H1 (cell line): ENCODE data around the gene LRP11. TPM values are rescaled to one million over a fixed set of nuclear protein-coding genes. Genes with fewer than 3 reads are reported as not detected.

Experiments
- CTCF ChIA-PET: fragments of 300-600 bp; sonication (Branson Sonifier 250); formaldehyde crosslinking; loops from one replicate; lab custom pipeline; 2021; ENCODE audit not compliant: partially characterized antibody; lab: Charles Lee
- POLR2A ChIA-PET: fragments of 300-600 bp; sonication (Branson Sonifier 250); formaldehyde crosslinking; loops from one replicate; lab custom pipeline; 2021; ENCODE audit warnings: inconsistent platforms; ENCODE audit not compliant: partially characterized antibody; lab: Charles Lee
- DNase-seq, 2 experiments: peaks; one replicate each; pipeline versions ENCODE4 v3.0.0 to v3.0.0-alpha.2; 2010 to 2022; ENCODE audit warnings: low spot score in 2 of 2, low read depth in 1 of 2, mixed read lengths in 1 of 2
- FAIRE-seq: peaks from 2 replicates; lab custom pipeline; 2011; peaks lifted over from hg19 to GRCh38; lab: Jason Lieb, UNC
- H2AFZ ChIP-seq: 2 replicates; pipeline ENCODE4 v1.8.1; 2012; ENCODE audit warnings: low read length, inconsistent platforms
- H2AK5ac ChIP-seq: 2 replicates; pipeline ENCODE4 v1.6.1; 2013; ENCODE audit warnings: low read depth, low read length
- H2BK120ac ChIP-seq: replicated peaks from 2 replicates; pipeline ENCODE3; 2013; ENCODE audit warnings: low read depth, low read length, inconsistent platforms
- H2BK12ac ChIP-seq: 2 replicates; pipeline ENCODE4 v1.6.1; 2013; ENCODE audit warnings: low read depth, low read length
- H2BK15ac ChIP-seq: 2 replicates; pipeline ENCODE4 v1.6.1; 2013; ENCODE audit warnings: low read length
- H2BK20ac ChIP-seq: 2 replicates; pipeline ENCODE4 v1.6.1; 2013; ENCODE audit warnings: low read length
- H2BK5ac ChIP-seq: 2 replicates; pipeline ENCODE4 v1.6.1; 2013; ENCODE audit warnings: low read depth, low read length
- H3K14ac ChIP-seq: 2 replicates; pipeline ENCODE4 v1.6.1; 2013; ENCODE audit warnings: inconsistent platforms; ENCODE audit not compliant: insufficient read length
- H3K18ac ChIP-seq: 2 replicates; pipeline ENCODE4 v1.6.1; 2013; ENCODE audit warnings: low read length; ENCODE audit errors: extremely low read depth
- H3K23ac ChIP-seq: 2 replicates; pipeline ENCODE4 v1.6.1; 2013; ENCODE audit warnings: inconsistent platforms; ENCODE audit not compliant: insufficient read length
- H3K23me2 ChIP-seq: 2 replicates; pipeline ENCODE4 v1.6.1; 2013; ENCODE audit warnings: low read depth, low read length
- H3K27ac ChIP-seq: 2 replicates; pipeline ENCODE4 v1.6.1; 2011; ENCODE audit warnings: low read depth, low read length, inconsistent platforms
- H3K27me3 ChIP-seq, 4 experiments: replicated peaks in 1 of 4; 1 replicate in 1 of 4; 2 replicates in 3 of 4; pipeline versions ENCODE4 v1.6.1 to v1.8.1; 2011 to 2013; ENCODE audit warnings: low read length in 3 of 4, mild to moderate bottlenecking in 3 of 4, inconsistent platforms in 2 of 4, mixed read lengths in 2 of 4, moderate library complexity in 1 of 4; ENCODE audit not compliant: control insufficient read depth in 3 of 4, insufficient read depth in 3 of 4; ENCODE audit errors: extremely low read depth in 1 of 4
- H3K36me3 ChIP-seq, 4 experiments: 2 replicates each; pipeline versions ENCODE4 v1.6.1 to v1.8.1; 2011 to 2013; ENCODE audit warnings: mild to moderate bottlenecking in 4 of 4, low read length in 3 of 4, moderate library complexity in 2 of 4, control low read depth in 1 of 4, inconsistent platforms in 1 of 4; ENCODE audit not compliant: insufficient read depth in 4 of 4, control insufficient read depth in 2 of 4
- H3K4ac ChIP-seq: replicated peaks from 2 replicates; pipeline ENCODE3; 2013; ENCODE audit warnings: low read length, low read depth, mixed read lengths, inconsistent platforms; ENCODE audit not compliant: insufficient read length
- H3K4me1 ChIP-seq, 4 experiments: replicated peaks in 1 of 4; 1 replicate in 1 of 4; 2 replicates in 3 of 4; pipeline versions ENCODE4 v1.6.1 to v1.8.1; 2011 to 2013; ENCODE audit warnings: low read length in 3 of 4, inconsistent platforms in 2 of 4, mixed read lengths in 1 of 4; ENCODE audit not compliant: insufficient read depth in 4 of 4, control insufficient read depth in 3 of 4
- H3K4me2 ChIP-seq, 2 experiments: 2 replicates each; pipeline versions ENCODE4 v1.6.1 to v1.8.1; 2011 to 2013; ENCODE audit warnings: low read depth in 2 of 2, low read length in 2 of 2, control low read depth in 1 of 2, inconsistent platforms in 1 of 2, mild to moderate bottlenecking in 1 of 2; ENCODE audit not compliant: insufficient read depth in 1 of 2
- H3K4me3 ChIP-seq, 4 experiments: fragments of 200-600, 300-600 bp in 1 of 4; sonication (generic), shearing (Covaris generic), sonication (Bioruptor Twin) in 1 of 4; 2 replicates each; pipeline versions ENCODE4 v1.5.1 to v1.8.1; 2011 to 2016; ENCODE audit warnings: low read length in 4 of 4, low read depth in 3 of 4, control low read depth in 2 of 4, inconsistent platforms in 2 of 4, mild to moderate bottlenecking in 2 of 4, mixed read lengths in 1 of 4, moderate library complexity in 1 of 4; ENCODE audit not compliant: insufficient read depth in 2 of 4; ENCODE audit errors: extremely low read depth in 1 of 4
- H3K56ac ChIP-seq: replicated peaks from 2 replicates; pipeline ENCODE3; 2013; ENCODE audit warnings: low read depth, mild to moderate bottlenecking, mixed read lengths, low read length, inconsistent platforms; ENCODE audit not compliant: insufficient read length
- H3K79me1 ChIP-seq: 2 replicates; pipeline ENCODE4 v1.6.1; 2013; ENCODE audit warnings: low read depth, low read length, control low read depth
- H3K79me2 ChIP-seq, 2 experiments: 2 replicates each; pipeline versions ENCODE4 v1.6.1 to v1.8.1; 2012 to 2013; ENCODE audit warnings: low read length in 2 of 2, mild to moderate bottlenecking in 2 of 2, inconsistent platforms in 1 of 2; ENCODE audit not compliant: insufficient read depth in 2 of 2, control insufficient read depth in 1 of 2
- H3K9ac ChIP-seq, 4 experiments: replicated peaks in 1 of 4; 1 replicate in 1 of 4; 2 replicates in 3 of 4; pipeline versions ENCODE4 v1.6.1 to v1.8.1; 2011 to 2013; ENCODE audit warnings: low read depth in 3 of 4, low read length in 3 of 4, control low read depth in 2 of 4, mild to moderate bottlenecking in 2 of 4, moderate library complexity in 2 of 4, inconsistent platforms in 1 of 4; ENCODE audit errors: extremely low read depth in 1 of 4
- H3K9me3 ChIP-seq, 2 experiments: 2 replicates each; pipeline versions ENCODE4 v1.6.1 to v1.8.1; 2012 to 2013; ENCODE audit warnings: mild to moderate bottlenecking in 2 of 2, moderate library complexity in 2 of 2, control low read depth in 1 of 2, inconsistent platforms in 1 of 2, low read depth in 1 of 2, low read length in 1 of 2, mixed read lengths in 1 of 2; ENCODE audit not compliant: insufficient read depth in 2 of 2
- H4K20me1 ChIP-seq, 2 experiments: replicated peaks in 1 of 2; 2 replicates each; pipeline versions ENCODE3 to v1.8.1; 2011 to 2013; ENCODE audit warnings: inconsistent platforms in 2 of 2, low read length in 2 of 2, mild to moderate bottlenecking in 1 of 2; ENCODE audit not compliant: insufficient read depth in 2 of 2, control insufficient read depth in 1 of 2
- H4K5ac ChIP-seq: 2 replicates; pipeline ENCODE4 v1.6.1; 2013; ENCODE audit warnings: low read length, low read depth, mixed read lengths, inconsistent platforms; ENCODE audit not compliant: insufficient read length
- H4K8ac ChIP-seq: 2 replicates; pipeline ENCODE4 v1.8.0; 2013; ENCODE audit warnings: mild to moderate bottlenecking, moderate library complexity, low read length, inconsistent platforms; ENCODE audit not compliant: insufficient read depth; ENCODE audit errors: extremely low read depth
- H4K91ac ChIP-seq: replicated peaks from 2 replicates; pipeline ENCODE3; 2013; ENCODE audit warnings: low read length, mixed read lengths, inconsistent platforms; ENCODE audit not compliant: insufficient read length
- CHD1 ChIP-seq: IDR thresholded peaks from 2 replicates; pipeline ENCODE4 v1.6.1; 2012; ENCODE audit warnings: low read depth, low read length, improper control_type of control experiment
- POLR2AphosphoS5 ChIP-seq: IDR thresholded peaks from 2 replicates; pipeline ENCODE4 v1.6.1; 2011; ENCODE audit warnings: low read depth, low read length
- SUZ12 ChIP-seq: fragments of 200-600 bp; sonication (generic); IDR thresholded peaks from 2 replicates; pipeline ENCODE4 v1.6.1; 2012; ENCODE audit warnings: mild to moderate bottlenecking, inconsistent platforms, low read length, moderate library complexity, mixed read lengths
- TBP ChIP-seq: IDR thresholded peaks from 2 replicates; pipeline ENCODE4 v1.6.1; 2011; ENCODE audit warnings: low read depth, low read length, improper control_type of control experiment
- WGBS, 2 experiments: shearing (Covaris generic) in 1 of 2; methylation state at CpG; one replicate each; pipeline versions ENCODE4 v1.1.6 to v1.1.7; 2013 to 2015; ENCODE audit warnings: low lambda C conversion rate in 2 of 2, mixed read lengths in 2 of 2, inconsistent platforms in 1 of 2, low coverage in 1 of 2, missing lambda C conversion rate in 1 of 2; ENCODE audit not compliant: insufficient replicate concordance in 2 of 2, insufficient coverage in 1 of 2, insufficient read length in 1 of 2; ENCODE audit errors: extremely low coverage in 1 of 2, missing lambda C conversion rate in 1 of 2; 5-methylcytosine and 5-hydroxymethylcytosine counted together
- polyA plus RNA-seq, 7 experiments: library from polyadenylated mRNA; depleted of rRNA in 3 of 7; stranded (reverse) in 5 of 7; unstranded in 2 of 7; fragments of >200 nt in 5 of 7; fragments of 200-250 nt in 2 of 7; gene quantifications; 1 replicate in 5 of 7; 2 replicates in 1 of 7; 4 replicates in 1 of 7; pipeline versions ENCODE4 v1.2.1 to v1.2.3, GENCODE V29; 2011 to 2013; ENCODE audit warnings: missing spikeins in 2 of 7, mixed read lengths in 2 of 7
- total RNA-seq: library from RNA; stranded (reverse); fragmentation: NEBNext Ultra II Directional; extraction: Animal tissue kit (Norgen Biotek cat#: 25700); gene quantifications from 2 replicates; pipeline ENCODE4 v1.2.1, GENCODE V29; 2021
- TF ChIP-seq, protein P1 (sequence below): IDR thresholded peaks from 2 replicates; pipeline ENCODE4 v1.6.1; 2011; ENCODE audit warnings: low read depth, mild to moderate bottlenecking, low read length; ENCODE audit not compliant: insufficient read depth
- TF ChIP-seq, protein P2 (sequence below): IDR thresholded peaks from 2 replicates; pipeline ENCODE4 v1.6.1; 2012; ENCODE audit warnings: inconsistent platforms

LRP11 gene
- total and polyA plus RNA-seq, 2 of the 8 experiments (the other 6 are each of a cell fraction or from before 2014, with no cell fraction given): 11.0 to 20.0 TPM

DNA sequence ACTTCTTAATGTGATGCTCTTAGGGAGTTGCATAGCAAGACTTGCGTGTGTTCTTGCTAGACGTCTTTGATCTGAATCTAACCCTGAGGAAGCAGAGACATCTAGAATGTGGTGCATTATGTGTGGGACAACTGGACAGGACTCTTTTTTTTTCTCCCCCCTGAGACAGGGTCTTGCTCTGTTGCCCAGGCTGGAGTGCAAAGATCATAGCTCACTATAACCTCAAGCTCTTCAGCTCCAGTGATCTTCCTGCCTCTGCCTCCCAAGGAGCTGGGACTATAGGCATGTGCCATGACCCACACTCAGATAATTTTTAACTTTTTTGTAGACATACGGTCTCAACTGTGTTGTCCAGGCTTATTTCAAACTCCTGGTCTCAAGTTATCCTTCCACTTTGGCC is 80.6 kb downstream of the LRP11 start:
- H4K20me1 ChIP-seq: no peaks in the 10 kb centered on the region
- WGBS, 2 experiments: 92% methylated on average over 3 of the region's 3 CpGs; no CpG with 5 or more reads in 1 of the 2 experiments
- TF ChIP-seq SUZ12: no peak
- no peak for TF ChIP-seq POLR2AphosphoS5
- no peak for TF ChIP-seq TBP
- TF ChIP-seq, protein P1, sequence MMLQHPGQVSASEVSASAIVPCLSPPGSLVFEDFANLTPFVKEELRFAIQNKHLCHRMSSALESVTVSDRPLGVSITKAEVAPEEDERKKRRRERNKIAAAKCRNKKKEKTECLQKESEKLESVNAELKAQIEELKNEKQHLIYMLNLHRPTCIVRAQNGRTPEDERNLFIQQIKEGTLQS: no peak
- TF ChIP-seq CHD1: no peak
- TF ChIP-seq, protein P2, sequence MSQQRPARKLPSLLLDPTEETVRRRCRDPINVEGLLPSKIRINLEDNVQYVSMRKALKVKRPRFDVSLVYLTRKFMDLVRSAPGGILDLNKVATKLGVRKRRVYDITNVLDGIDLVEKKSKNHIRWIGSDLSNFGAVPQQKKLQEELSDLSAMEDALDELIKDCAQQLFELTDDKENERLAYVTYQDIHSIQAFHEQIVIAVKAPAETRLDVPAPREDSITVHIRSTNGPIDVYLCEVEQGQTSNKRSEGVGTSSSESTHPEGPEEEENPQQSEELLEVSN: no peak

More for the DNA sequence above, 80.6 kb downstream of the LRP11 start:
- no peak overlapping the region for H2BK15ac ChIP-seq
- no peak overlapping the region for H4K5ac ChIP-seq
- H3K4me1 ChIP-seq: no peaks in the 10 kb centered on the region
- H2BK12ac ChIP-seq: no peak overlapping the region
- no peak overlapping the region for H3K14ac ChIP-seq
- no peak overlapping the region for H3K56ac ChIP-seq
- H3K79me1 ChIP-seq: no peaks in the 10 kb centered on the region
- no peak overlapping the region for H3K23ac ChIP-seq
- H4K8ac ChIP-seq: no peak overlapping the region
- no peak overlapping the region for H2AK5ac ChIP-seq
- H2AFZ ChIP-seq: no peak overlapping the region
- peaks cover 0 to 7% (median 1%) of the 10 kb centered on the region in 4 experiments; a peak in 3 of 8 replicates for H3K36me3 ChIP-seq
- H2BK120ac ChIP-seq: no peak overlapping the region
- H3K9ac ChIP-seq: no peak overlapping the region
- H3K23me2 ChIP-seq: no peaks in the 10 kb centered on the region
- H3K27ac ChIP-seq: no peak overlapping the region
- ChIA-PET POLR2A (interaction anchor here (1.1 kb wide), 1 partner anchor 36 kb away, joined by 4 read pairs; no protein-coding TSS in a partner anchor), CTCF (interaction anchor here (0.6 to 0.7 kb wide), 2 partner anchors 94 to 151 kb away, joined by 3 read pairs; no protein-coding TSS in a partner anchor)
- FAIRE-seq: no peak
- H3K4ac ChIP-seq: no peak overlapping the region
- H2BK5ac ChIP-seq: no peak overlapping the region
- no peaks in the 10 kb centered on the region for H3K27me3 ChIP-seq
- no peaks in the 10 kb centered on the region for H3K79me2 ChIP-seq
- no peak overlapping the region for H3K4me2 ChIP-seq
- H2BK20ac ChIP-seq: no peak overlapping the region
- peaks cover 0 to 4% of the 10 kb centered on the region in 2 experiments; a peak in 1 of 4 replicates for H3K9me3 ChIP-seq
- no peak overlapping the region for H4K91ac ChIP-seq
- no peak overlapping the region for H3K18ac ChIP-seq
- H3K4me3 ChIP-seq: no peak overlapping the region
- no peak for DNase-seq
